SH-SY5Y (cell line): ENCODE results near the gene BLOC1S1.

Experiments used
- GATA2 ChIP-seq: IDR thresholded peaks from 2 replicates; pipeline ENCODE4 v1.6.1; 2011; ENCODE audit warnings: mild to moderate bottlenecking, low read depth, low read length
- GATA3 ChIP-seq: IDR thresholded peaks from 2 replicates; pipeline ENCODE4 v1.6.1; 2011; ENCODE audit warnings: low read depth, mild to moderate bottlenecking, low read length, moderate library complexity

DNA sequence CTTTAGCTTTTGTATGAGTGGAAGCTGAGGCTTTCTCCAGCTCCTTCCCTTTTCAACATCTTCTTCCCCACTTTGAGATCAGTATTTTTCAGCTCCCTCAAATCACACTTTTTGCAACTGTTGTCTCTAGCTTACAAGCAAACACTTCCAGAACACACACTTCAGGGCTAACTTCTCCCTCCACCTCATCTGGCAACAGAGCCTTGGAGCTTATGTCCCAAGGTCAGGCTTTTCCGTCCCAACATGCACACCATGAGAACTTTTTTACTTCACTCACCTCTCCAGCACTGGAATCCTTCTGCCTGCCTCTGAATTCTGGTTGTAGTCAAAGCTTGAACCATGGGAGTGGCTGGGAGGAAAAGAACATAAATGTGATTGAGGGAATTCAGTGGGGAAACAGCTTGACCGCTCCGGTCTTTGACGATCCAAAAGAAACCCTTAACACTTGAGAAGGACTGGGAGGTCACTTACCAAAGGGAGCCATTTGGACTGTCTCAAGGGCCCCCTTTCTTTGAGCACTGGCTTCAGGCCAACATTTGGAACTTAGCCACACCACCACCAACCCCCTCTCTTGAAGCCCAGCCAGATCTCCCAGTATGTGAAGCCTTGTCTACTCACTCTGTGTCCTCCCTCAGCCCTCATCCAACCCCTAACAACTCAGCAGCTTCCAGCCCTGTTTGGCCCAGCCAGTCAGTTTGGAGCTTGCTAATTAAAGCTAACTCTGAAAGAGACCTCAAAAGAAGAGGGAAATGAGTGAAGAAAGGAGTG lies 3.9 kb upstream of the BLOC1S1 start:
- no peak for TF ChIP-seq GATA3
- no peak for TF ChIP-seq GATA2
